Activated T-helper 1 cell treated with anti-CD3 and anti-CD28 coated beads, Interleukin-2, amount 50 U/mL, for 16 hours (primary cell): Measurements from ENCODE around the gene APOL2.
"Not testable (repeated sequence)": the region's sequence is repeated elsewhere in the genome, so short reads cannot be mapped to it uniquely, and the experiment has no call there.

ENCODE experiments used
- DNase-seq, 2 donors: peaks; one replicate each; pipeline ENCODE4 v3.0.0-alpha.2; 2020; ENCODE audit warnings: low read depth in 1 of 2, low spot score in 1 of 2

The APOL2 gene

GRCh38 chr22:36263216-36263673 lies 23.9 kb upstream of the APOL2 start:
- not testable (repeated sequence) for DNase-seq

GRCh38 chr22:36262307-36262706 lies 23.0 kb upstream of the APOL2 start:
- not testable (repeated sequence) for DNase-seq

GRCh38 chr22:36261675-36262074 lies 22.3 kb upstream of the APOL2 start:
- not testable (repeated sequence) for DNase-seq

- DNase-seq = no peak
These were observed 20.4 kb upstream of the APOL2 start for GRCh38 chr22:36259615-36260300.

- DNase-seq = no peak
These were observed 19.6 kb upstream of the APOL2 start for GRCh38 chr22:36258701-36259614.

- no peak for DNase-seq
These were observed 18.8 kb upstream of the APOL2 start for GRCh38 chr22:36257948-36258670.

- DNase-seq = no peak
These were observed 18.0 kb upstream of the APOL2 start for GRCh38 chr22:36257308-36257707.

- DNase-seq = no peak
These were observed 17.2 kb upstream of the APOL2 start for GRCh38 chr22:36256478-36256877.

- not testable (repeated sequence) for DNase-seq
These were observed 16.2 kb upstream of the APOL2 start for GRCh38 chr22:36255572-36255971.

GRCh38 chr22:36253523-36254490 lies 14.5 kb upstream of the APOL2 start:
- DNase-seq = no peak

- DNase-seq = no peak
These were observed 13.6 kb upstream of the APOL2 start, which contains the start of gene APOL1 for GRCh38 chr22:36252754-36253522. Gene APOL1 (plus strand): TSS chr22:36253133. CDS start chr22:36254956, 1,823 bp downstream.

GRCh38 chr22:36251979-36252608 lies 12.8 kb upstream of the APOL2 start:
- DNase-seq = not testable (repeated sequence)

GRCh38 chr22:36250292-36250960 lies 11.1 kb upstream of the APOL2 start:
- not testable (repeated sequence) for DNase-seq

- no peak for DNase-seq
These were observed 9.8 kb upstream of the APOL2 start for GRCh38 chr22:36249160-36249559.

GRCh38 chr22:36247955-36248354 lies 8.6 kb upstream of the APOL2 start:
- no peak for DNase-seq

GRCh38 chr22:36246718-36247117 lies 7.4 kb upstream of the APOL2 start:
- no peak for DNase-seq

- DNase-seq = no peak
These were observed 6.6 kb upstream of the APOL2 start for GRCh38 chr22:36245805-36246356.
